ENCODE measurements around the gene ARMC2.

- no peak for TF ChIP-seq CTCF (IDR thresholded peaks at IDR 0.05)
- TF ChIP-seq EZH2 (IDR thresholded peaks at IDR 0.05) = no peak
Observed at GRCh38 chr6:108961077-108961476, 112.9 kb downstream of the ARMC2 start.
